ELR (cell line): ENCODE results near the gene GABBR2.

Experiments
- DNase-seq: peaks from one replicate; pipeline ENCODE4 v3.0.0-alpha.2; 2015; ENCODE audit warnings: low read depth

The GABBR2 gene

GRCh38 chr9:98341157-98342097 lies 367.3 kb downstream of the GABBR2 start:
- DNase-seq: no peak

GRCh38 chr9:98339987-98340800 lies 368.5 kb downstream of the GABBR2 start:
- no peak for DNase-seq

DNA sequence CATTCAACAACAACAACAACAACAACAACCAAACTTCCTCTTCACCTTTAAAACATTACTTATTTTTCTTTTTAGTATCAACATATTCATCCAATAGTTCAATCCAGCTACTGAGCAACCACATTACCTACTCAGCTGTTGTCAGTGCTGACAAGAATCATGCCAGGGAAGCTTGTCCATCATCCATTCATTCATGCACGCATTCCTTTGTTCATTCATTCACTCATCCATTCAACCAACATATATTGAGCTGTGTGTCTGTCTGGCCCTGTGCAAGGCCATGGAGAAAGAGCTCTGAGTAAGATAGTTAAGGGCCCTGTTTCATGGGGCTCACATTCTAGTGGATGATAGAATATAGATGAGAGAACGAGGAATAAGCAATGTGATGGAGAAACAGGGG lies 373.1 kb downstream of the GABBR2 start:
- DNase-seq: no peak

GRCh38 chr9:98334796-98335195 lies 373.9 kb downstream of the GABBR2 start:
- DNase-seq: no peak

GRCh38 chr9:98333703-98334582 lies 374.8 kb downstream of the GABBR2 start:
- DNase-seq: peak; percentile 93

GRCh38 chr9:98332405-98332831 lies 376.3 kb downstream of the GABBR2 start:
- no peak for DNase-seq

DNA sequence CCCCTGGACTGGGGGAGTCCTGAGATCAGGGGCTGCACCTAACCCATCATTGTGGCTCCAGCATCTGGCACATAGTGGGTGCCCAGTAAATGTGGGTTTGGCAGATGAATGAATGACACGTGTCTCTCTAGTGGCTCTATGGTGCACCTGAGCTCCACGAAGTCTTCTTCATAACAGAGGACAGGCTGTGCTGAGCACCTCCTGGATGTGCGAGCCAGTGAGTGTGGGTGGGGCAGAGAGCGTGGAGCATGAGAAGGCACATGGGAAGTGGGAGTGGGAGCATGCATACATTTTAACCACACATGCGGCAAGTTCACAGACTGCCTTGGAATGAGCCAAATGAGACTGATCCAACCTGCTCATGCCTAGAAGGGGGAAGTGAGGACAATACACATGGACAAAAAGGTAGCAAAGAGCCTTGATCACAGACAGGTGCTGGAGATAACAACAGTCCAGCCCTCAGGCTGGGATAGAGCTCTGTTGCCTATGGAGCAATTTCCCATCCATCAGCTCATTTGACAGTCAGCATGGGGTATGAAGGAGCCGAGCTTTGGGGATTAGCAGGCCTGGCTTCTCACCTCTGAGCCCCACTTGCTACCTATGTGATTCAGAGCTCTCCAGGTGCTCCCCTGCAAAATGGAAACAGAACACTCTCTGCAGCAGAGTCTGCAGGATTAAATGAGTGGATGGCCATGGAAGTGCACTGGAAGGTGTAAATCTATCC lies 377.0 kb downstream of the GABBR2 start:
- no peak for DNase-seq

GRCh38 chr9:98330831-98331230 lies 377.9 kb downstream of the GABBR2 start:
- DNase-seq: peak; percentile 89

- no peak for DNase-seq
Observed at GRCh38 chr9:98329904-98330303, 378.8 kb downstream of the GABBR2 start.

- DNase-seq: peak; percentile 68
Observed at GRCh38 chr9:98329281-98329680, 379.5 kb downstream of the GABBR2 start.

GRCh38 chr9:98328770-98329169 lies 380.0 kb downstream of the GABBR2 start:
- no peak for DNase-seq

DNA sequence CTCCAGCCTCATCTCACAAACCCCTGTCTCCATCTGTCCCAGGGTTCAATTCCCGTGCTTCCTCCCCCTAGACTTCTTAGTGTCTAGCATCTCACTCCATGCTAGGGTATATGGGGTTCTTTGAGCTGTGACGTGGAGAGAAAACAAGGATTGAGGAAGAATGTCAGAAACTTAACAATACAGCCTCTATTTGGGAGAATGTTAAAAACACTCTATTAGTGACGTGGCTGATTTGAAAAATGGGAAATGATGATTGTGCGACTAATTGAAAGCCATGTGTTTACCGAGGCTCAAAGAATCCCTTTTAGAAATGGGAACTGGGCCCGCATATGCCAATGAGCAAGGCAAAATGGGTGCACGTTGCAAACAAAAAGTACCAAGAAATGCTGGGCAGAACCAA lies 380.6 kb downstream of the GABBR2 start:
- DNase-seq: no peak

DNA sequence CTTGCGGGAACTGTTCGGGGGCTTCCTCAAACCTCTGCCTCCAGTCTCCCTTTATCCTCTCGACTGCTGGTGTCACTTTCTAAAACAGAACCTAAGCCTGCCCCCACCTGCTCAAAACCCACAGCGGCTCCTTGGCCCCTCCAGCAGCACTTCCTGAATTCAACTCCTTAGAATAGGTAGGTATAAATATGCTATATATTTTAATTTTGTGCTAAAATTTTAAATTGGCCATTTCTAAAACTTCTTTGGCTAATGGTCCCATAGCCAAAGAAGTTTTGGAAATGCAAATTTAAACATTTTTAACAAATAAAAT lies 381.5 kb downstream of the GABBR2 start:
- no peak for DNase-seq

DNA sequence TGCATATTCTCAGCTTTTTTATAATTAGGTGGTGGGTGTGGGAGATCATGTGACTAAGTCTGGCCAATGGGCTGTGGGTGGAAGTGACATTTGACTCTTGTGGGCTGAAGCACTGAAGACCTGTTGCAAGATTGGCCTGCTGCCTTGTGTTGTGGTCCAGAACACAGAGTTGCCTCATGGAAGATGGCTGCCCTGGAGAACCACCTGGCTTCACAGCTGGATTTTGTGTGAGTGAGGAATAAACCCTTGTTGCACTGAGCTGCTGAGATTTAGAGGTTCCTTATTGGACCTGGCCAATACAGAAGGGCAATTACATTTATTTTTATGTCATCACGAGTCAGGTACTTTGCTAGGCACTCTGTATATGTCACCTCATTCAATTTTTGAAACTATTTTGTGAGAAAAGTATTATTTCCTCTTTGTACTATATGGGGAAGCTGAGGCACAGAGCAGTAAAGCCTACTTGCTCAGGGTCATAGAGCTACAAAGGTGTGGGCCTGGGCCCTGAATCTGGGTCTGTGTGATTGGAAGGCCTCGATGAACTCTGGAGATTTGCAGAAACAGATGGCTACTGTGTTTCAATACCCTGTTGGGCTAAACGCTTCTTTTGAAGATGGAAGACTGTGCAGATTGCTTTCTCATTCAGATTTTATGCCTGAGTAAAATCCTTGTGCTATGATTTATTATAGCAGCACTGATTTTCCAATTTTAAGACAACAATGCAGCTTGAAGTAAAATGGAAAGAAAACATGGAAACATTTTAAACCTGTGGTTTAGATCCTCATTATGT lies 382.1 kb downstream of the GABBR2 start:
- DNase-seq: no peak

- DNase-seq: no peak
Observed at GRCh38 chr9:98324801-98325200, 383.9 kb downstream of the GABBR2 start.

DNA sequence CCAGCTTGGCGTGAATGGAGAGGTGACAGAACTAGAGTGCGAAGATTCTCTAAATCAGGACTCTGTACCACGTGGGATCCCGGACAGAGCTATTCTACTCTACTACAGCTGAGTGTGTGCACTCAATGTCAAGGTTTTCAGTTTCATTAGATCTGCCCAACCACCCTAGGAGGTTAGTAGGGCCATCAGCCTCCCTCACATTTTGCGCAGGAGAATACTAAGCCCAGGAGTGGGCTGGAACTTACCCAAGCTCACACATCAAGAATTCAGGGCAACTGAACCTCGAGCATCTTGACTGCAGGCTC lies 385.0 kb downstream of the GABBR2 start:
- no peak for DNase-seq

DNA sequence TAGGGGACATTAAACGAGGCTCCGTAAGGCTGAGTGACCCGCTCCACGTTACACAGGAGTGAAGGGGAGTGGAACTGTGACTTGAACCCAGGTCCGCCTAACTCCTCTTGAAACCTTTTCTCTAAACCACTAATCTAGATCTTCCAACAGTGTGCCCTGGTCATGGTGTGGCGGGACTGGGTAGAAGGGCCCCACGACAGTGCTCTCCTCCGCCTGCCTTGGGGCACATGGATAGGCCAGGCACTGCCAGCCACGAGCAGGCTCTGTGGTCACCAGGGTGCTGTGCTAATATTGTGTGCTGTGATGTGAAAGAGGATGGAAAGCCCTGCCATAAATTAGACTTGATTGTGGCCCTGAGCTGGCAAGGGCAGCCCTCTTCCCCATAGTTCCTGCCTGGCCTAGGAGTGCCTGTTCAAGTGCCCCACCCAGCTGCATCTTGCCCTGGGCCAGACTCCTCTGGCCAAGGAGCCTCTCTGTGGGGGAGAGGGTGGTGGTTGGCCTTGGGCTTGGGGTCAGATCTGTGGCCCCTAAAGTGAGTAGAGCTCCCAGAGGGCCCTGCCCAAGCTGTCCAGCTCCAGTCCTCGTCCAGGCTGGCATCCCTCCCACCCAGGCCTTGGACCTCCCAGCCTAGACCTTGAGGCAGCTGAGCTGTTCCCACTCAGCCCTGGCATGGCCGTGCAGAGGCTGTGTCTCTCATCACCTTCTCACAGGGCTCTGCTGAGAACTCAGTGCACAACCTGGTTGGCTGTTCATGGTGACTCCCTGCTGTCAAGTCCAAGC lies 385.5 kb downstream of the GABBR2 start:
- no peak for DNase-seq

DNA sequence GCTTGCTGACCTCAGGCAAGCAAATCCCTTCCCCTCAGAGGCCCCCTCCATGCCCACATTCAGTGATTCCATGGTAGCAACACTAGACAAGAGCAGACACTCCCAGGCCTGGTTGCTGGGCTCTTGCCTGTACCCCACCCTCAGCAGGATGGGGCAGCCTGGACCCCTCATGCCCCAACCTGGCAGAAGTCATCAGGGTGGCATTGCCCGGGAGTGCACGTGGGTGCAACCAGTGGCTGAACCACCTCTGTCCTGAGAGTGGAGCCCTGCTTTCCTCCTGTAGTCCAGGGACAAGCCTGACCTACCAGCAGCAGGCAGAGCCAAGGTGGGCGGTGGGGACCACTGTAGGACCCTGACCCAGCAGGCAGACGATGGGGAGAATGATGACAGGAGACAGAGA lies 387.5 kb downstream of the GABBR2 start:
- no peak for DNase-seq

GRCh38 chr9:98318834-98319478 lies 389.8 kb downstream of the GABBR2 start:
- DNase-seq: peak; percentile 50
